ENCODE data around the gene CLSTN3.

DNA sequence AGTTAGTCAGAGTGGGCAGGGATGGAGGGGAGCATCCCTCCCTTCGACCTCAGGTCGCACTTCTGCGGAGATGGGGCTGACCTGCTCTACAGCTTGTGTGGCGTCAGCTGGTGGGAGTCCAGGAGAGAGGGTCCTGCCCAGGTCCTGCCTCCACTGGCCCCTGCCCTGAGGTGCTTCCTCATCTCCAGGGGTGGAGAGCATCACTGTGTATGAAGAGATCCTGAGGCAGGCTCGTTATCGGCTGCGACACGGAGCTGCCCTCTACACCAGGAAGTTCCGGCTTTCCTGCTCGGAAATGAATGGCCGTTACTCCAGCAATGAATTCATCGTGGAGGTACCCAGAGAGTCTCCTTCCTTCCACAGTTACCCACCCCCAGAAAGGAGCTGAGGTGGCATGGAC, 20.2 kb downstream of the CLSTN3 start:
- no peak for TF ChIP-seq POLR2AphosphoS5 (IDR thresholded peaks at IDR 0.05)
- no peak for TF ChIP-seq CTCF (IDR thresholded peaks at IDR 0.05)
